ENCODE measurements around the gene RAPGEF1. TPM values are rescaled to one million over a fixed set of nuclear protein-coding genes. Genes with fewer than 3 reads are reported as not detected.

Gene RAPGEF1
- total and polyA plus RNA-seq, 7 donors, result 14.4 to 58.2 (median 45.3) TPM

DNA sequence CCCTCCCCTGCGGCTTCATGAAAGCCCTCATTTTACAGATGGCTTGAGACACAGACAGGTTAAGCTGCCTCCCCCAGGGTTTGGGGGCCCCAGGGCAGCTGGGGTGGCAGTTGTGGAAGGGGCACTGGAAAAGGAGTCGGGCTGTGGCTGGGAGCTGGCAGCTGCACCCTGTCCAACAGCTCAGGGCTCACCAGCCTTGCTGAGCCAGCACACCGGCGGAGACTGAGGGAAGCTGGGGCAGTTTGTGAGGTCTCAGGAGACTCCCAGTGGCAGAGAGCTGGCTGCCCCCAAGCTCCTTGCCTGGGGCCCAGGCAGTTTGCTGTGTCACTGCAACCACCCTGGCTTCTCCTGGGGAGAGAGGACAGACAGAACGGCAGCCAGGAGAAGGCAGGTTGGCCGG lies 34.8 kb upstream of the RAPGEF1 start:
- intact Hi-C loops (cut with DNase I), result no loop called here
- Histone ChIP-seq H3K36me3 (no peaks in the 10 kb centered on the region), H3K4me3 (no peak overlapping the region), H3K27ac (no peak overlapping the region), H3K9me3 (no peaks in the 10 kb centered on the region), H3K27me3 (peaks cover 0 to 17% (median 0%) of the 10 kb centered on the region in 3 donors), H3K4me1 (no peaks in the 10 kb centered on the region)
- WGBS, 2 donors, result 86 to 88% methylated on average over 6 of the region's 6 CpGs
- DNase-seq, result no peak
- TF ChIP-seq POLR2AphosphoS5 (IDR thresholded peaks at IDR 0.05) (no peak), EP300 (IDR thresholded peaks at IDR 0.05) (no peak), POLR2A (IDR thresholded peaks at IDR 0.05) (no peak)
- TF ChIP-seq, protein P1, sequence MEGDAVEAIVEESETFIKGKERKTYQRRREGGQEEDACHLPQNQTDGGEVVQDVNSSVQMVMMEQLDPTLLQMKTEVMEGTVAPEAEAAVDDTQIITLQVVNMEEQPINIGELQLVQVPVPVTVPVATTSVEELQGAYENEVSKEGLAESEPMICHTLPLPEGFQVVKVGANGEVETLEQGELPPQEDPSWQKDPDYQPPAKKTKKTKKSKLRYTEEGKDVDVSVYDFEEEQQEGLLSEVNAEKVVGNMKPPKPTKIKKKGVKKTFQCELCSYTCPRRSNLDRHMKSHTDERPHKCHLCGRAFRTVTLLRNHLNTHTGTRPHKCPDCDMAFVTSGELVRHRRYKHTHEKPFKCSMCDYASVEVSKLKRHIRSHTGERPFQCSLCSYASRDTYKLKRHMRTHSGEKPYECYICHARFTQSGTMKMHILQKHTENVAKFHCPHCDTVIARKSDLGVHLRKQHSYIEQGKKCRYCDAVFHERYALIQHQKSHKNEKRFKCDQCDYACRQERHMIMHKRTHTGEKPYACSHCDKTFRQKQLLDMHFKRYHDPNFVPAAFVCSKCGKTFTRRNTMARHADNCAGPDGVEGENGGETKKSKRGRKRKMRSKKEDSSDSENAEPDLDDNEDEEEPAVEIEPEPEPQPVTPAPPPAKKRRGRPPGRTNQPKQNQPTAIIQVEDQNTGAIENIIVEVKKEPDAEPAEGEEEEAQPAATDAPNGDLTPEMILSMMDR (IDR thresholded peaks at IDR 0.05), result no peak

DNA sequence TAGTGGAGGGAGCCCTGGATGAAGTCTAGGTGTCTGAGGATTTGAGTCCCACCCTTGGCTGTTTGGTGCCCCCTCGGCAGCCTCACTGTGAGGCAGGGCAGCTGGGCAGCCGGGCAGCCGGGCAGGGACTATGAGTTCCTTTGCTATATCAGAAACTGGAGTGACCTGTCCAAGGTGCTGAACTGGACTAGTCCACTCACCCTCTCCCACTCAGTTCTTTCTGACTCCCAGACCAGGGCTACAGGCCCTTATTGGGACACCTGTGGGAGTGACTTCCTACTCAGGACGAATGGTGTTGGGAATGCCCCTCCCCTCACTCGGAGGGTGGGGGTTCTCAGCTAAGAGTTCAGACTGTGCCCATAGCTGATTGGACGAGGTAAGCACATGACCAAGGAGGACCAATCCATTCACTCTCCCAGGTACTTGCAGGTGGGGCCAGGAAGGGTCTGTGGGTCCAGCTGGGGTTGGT lies 34.1 kb upstream of the RAPGEF1 start:
- H3K27me3 ChIP-seq, result peaks cover 0 to 17% (median 0%) of the 10 kb centered on the region in 3 donors
- H3K4me1 ChIP-seq, result no peaks in the 10 kb centered on the region

DNA sequence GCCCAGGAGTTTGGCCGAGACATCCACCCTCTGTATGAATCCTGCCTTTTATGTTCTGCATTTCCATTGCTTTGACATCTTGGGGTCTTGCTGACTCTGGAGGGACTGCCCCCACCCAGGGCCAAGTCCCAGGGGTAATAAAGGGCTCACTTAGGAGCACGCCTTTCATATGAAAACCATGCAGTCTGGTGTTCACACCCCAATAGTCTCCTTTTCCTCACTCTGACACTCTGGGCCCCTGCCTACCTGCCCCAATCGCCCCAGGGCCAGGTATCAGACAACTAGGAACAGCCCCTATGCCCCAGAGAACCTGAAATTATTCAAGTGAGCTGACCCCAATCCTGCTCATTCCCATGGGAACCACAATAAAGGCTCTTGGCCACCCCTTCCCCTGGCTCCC lies 33.1 kb upstream of the RAPGEF1 start:
- no peaks in the 10 kb centered on the region for H3K4me1 ChIP-seq
- no peak for TF ChIP-seq EP300 (IDR thresholded peaks at IDR 0.05)
- TF ChIP-seq POLR2A (IDR thresholded peaks at IDR 0.05), result no peak
- DNase-seq, result no peak
- H3K27ac ChIP-seq, result no peak overlapping the region
- H3K27me3 ChIP-seq, result peaks cover 0 to 17% (median 0%) of the 10 kb centered on the region in 3 donors
- no peaks in the 10 kb centered on the region for H3K9me3 ChIP-seq
- no peak overlapping the region for H3K4me3 ChIP-seq
- 75 to 76% methylated on average over 3 of the region's 3 CpGs for WGBS, 2 donors
- intact Hi-C loops (cut with DNase I), result no loop called here
- H3K36me3 ChIP-seq, result no peaks in the 10 kb centered on the region

More for the DNA sequence above, 34.1 kb upstream of the RAPGEF1 start:
- DNase-seq, result no peak
- no peaks in the 10 kb centered on the region for H3K9me3 ChIP-seq
- H3K27ac ChIP-seq, result no peak overlapping the region
- H3K36me3 ChIP-seq, result no peaks in the 10 kb centered on the region
- H3K4me3 ChIP-seq, result no peak overlapping the region
- intact Hi-C loops (cut with DNase I), result no loop called here
- TF ChIP-seq, protein P1 (IDR thresholded peaks at IDR 0.05), result no peak
- TF ChIP-seq POLR2A (IDR thresholded peaks at IDR 0.05), result no peak
- 20 to 28% methylated on average over 6 of the region's 6 CpGs for whole genome bisulfite sequencing, 2 donors

DNA sequence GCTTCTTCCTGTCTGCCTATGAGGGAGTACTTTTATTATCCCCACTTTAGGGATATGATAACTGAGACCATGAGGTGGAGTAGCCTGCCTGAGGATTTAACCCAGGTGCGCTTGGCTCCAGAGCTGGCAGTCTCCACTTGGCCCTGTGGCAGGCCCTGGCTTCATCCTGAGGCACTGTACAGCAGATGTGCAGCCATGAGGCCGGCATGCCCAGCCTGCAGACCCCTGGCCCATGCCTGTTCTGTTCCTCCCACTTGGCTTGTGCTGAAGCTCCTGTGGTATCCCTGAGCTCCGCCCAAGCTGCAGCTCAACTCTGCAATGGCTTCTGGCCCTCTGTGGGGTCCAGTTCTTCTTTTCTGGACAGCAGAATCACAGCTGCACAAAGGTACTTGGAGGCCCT lies 31.8 kb upstream of the RAPGEF1 start:
- no peak for DNase-seq
- H3K36me3 ChIP-seq, result no peaks in the 10 kb centered on the region
- H3K4me3 ChIP-seq, result no peak overlapping the region
- WGBS, 2 donors, result 76 to 82% methylated on average over 3 of the region's 3 CpGs
- no peaks in the 10 kb centered on the region for H3K4me1 ChIP-seq
- no peaks in the 10 kb centered on the region for H3K9me3 ChIP-seq
- no peak overlapping the region for H3K27ac ChIP-seq
- no peak for TF ChIP-seq EP300 (IDR thresholded peaks at IDR 0.05)
- TF ChIP-seq POLR2A (IDR thresholded peaks at IDR 0.05), result no peak
- TF ChIP-seq, protein P1 (IDR thresholded peaks at IDR 0.05), result no peak
- TF ChIP-seq POLR2AphosphoS5 (IDR thresholded peaks at IDR 0.05), result no peak
- peaks cover 0 to 18% (median 0%) of the 10 kb centered on the region in 3 donors for H3K27me3 ChIP-seq
- intact Hi-C loops (cut with DNase I), result no loop called here

DNA sequence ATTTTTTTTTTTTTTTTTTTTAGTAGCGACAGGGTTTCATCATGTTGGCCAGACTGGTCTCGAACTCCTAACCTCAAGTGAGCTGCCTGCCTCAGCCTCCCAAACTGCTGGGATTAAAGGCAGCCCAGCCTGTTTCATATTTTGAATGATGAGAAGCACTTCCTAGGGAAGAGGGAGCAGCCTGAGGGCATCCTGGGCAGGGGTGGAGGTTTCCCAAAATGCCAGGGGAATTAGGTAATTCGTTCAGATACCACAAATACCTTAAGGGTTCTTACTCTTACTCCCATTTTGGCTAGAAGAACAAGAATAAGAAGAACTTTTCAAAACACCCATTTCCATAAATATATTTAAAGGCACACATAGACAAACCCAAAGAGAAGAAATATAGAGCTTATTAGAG lies 29.5 kb upstream of the RAPGEF1 start:
- TF ChIP-seq POLR2AphosphoS5 (IDR thresholded peaks at IDR 0.05) (no peak), EP300 (IDR thresholded peaks at IDR 0.05) (no peak), POLR2A (IDR thresholded peaks at IDR 0.05) (no peak)
- TF ChIP-seq, protein P1 (IDR thresholded peaks at IDR 0.05), result no peak
- intact Hi-C loops (cut with DNase I), result no loop called here
- no peaks in the 10 kb centered on the region for H3K9me3 ChIP-seq
- no peaks in the 10 kb centered on the region for H3K36me3 ChIP-seq
- H3K4me1 ChIP-seq, result no peaks in the 10 kb centered on the region
- 46 to 66% methylated on average over 3 of the region's 3 CpGs for WGBS, 2 donors
- peaks cover 0 to 19% (median 0%) of the 10 kb centered on the region in 3 donors for H3K27me3 ChIP-seq
- no peak for DNase-seq
- no peak overlapping the region for H3K27ac ChIP-seq
- H3K4me3 ChIP-seq, result no peak overlapping the region

All from sigmoid colon (tissue), 7 donors.